SW 1271 (cell line): ENCODE measurements around the gene CCL20.

ENCODE experiments used
- DNase-seq, 2 experiments: peaks; one replicate each; lab custom pipeline; 2025; lab: John Stamatoyannopoulos, UW

Gene CCL20

DNA sequence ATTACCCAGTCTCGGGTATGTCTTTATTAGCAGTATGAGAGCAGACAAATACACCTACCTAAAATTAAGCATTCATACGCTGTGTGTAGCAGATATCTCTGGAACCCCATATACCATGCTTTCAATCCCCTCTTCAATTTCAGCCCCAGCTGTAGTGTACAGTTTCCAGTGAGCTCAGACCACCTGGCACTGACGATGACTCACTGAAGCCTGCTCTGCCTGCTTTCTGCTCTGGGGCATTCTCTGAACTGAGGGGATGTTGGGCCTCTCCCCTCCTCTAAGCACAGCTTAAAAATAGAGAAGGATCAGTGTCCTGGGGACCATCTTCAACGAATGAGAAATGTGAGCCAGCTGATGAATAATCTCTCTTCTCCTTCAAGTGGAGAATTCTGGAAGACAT is 8.7 kb upstream of the CCL20 start:
- DNase-seq, result no peak

DNA sequence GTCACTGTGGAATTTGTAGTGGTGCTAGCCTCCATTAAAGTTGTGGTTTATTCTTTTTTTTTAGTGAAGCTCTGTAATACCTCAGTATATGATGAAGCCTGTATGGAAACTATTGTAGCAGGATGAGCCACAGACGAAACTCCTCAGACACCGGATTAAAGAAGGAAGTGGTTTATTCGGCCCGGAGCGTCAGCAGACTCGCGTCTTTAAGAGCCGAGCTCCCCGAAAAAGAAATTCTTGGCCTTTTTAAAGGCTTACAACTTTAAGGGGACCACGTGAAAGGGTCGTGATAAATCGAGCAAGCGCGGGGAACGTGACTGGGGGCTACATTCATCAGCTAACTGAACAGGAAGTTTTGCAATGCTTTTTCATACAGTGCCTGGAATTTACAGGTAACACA is 8.1 kb upstream of the CCL20 start:
- DNase-seq, result no peak

DNA sequence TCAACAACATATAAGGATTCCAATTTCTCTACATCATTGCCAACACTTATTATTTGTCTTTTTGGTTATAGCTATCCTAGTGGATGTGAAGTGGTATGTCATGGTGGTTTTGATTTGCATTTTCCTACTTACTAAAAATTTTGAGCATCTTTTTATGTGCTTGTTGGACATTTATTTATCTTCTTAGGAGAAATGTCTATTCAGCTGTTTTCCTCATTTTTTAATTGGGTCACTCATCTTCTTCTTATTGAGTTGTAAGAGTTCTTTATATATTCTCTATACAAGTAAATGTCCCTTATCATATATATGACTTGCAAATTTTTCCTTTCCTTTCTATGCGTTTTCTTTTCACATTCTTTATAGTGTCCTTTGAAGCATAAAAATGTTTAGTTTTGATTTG is 4.7 kb upstream of the CCL20 start:
- DNase-seq, result no peak

DNA sequence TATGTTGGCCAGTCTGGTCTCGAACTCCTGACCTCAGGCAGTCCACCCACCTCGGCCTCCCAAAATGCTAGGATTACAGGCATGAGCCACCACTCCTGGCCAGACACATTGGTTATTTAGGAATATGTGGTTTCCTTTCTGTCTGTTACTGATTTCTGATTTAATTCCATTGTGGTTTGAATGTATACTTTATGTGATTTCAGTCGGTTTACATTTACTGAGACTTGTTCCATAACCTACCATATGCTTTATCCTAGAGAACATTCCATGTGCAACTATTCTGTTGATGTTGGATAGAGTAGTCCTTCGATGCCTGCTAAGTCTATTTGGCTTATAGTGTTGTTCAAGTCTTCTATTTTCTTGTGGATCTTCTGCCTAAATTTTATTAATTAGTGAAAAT is 1.6 kb upstream of the CCL20 start:
- no peak for DNase-seq

DNA sequence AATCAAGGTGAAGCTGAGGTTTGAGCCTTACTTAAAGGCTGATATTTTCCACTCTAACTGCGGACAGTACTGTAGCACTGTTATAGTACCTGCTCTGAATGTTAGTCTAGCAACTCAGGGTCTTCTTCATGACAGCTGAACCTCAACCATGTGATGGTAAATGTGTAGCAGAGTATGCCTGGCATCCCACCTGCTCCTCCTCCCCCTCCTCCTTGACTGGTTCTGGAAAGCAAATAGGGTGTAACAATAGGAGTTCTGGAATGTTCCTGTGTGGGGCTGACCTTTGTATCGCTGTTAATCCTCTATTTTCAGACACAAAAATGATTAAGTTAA is 447 bp upstream of the CCL20 start:
- DNase-seq, result no peak

DNA sequence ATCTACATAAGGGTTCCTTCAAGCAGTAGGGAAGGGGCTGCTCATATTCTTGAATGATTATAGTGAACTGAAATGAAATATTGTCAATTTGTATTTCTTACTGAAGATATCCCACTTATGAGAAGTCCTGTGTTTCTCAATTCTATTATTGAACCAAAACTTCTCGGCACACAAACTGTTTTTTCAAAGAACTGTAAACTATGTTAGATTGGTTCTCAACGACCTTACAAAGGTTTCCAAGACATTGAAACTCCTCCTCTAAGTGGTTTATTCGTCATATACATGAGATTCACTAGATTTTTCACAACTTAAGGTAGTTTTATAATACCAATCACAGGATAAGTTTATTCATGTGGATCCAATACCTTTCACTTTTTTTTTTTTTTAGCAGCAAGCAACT is 1.4 kb downstream of the CCL20 start:
- DNase-seq, result no peak

DNA sequence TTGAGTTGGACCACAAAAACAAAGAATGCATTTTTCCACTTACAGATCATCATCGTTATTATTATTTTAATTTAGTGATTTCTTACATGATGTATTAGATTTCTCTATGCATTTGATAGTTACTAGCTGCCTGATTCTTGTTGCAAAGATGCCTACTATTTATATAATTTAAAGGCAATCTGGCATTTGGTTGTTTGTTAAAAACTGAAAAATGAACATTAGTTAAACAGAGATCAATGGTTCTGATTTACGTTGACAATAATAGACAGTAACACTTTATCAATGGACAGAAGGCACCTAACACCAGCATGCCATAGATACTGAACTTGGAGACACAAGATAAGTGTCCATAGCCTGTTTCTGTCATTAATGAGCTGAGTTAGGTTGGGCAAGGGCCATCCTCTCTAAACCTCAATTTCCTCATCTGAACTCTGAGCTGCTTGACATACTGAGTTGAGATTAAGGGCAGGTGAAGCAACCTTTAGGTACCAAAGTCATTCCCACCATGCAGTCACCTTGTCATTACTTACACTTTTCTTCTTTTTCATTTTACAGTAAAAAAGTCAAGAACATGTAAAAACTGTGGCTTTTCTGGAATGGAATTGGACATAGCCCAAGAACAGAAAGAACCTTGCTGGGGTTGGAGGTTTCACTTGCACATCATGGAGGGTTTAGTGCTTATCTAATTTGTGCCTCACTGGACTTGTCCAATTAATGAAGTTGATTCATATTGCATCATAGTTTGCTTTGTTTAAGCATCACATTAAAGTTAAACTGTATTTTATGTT is 3.1 kb downstream of the CCL20 start:
- DNase-seq, result peak in 1 of 2 experiments; percentile 49

DNA sequence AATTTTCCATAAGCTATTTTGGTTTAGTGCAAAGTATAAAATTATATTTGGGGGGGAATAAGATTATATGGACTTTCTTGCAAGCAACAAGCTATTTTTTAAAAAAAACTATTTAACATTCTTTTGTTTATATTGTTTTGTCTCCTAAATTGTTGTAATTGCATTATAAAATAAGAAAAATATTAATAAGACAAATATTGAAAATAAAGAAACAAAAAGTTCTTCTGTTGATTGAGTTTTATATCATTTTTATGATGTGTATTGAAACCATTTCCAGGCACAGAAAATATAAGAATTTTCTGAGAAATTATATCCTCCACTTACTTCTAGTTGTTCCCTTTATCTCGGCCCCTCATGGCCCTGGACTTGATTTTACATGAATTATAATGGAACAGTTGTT is 3.7 kb downstream of the CCL20 start:
- DNase-seq, result no peak

DNA sequence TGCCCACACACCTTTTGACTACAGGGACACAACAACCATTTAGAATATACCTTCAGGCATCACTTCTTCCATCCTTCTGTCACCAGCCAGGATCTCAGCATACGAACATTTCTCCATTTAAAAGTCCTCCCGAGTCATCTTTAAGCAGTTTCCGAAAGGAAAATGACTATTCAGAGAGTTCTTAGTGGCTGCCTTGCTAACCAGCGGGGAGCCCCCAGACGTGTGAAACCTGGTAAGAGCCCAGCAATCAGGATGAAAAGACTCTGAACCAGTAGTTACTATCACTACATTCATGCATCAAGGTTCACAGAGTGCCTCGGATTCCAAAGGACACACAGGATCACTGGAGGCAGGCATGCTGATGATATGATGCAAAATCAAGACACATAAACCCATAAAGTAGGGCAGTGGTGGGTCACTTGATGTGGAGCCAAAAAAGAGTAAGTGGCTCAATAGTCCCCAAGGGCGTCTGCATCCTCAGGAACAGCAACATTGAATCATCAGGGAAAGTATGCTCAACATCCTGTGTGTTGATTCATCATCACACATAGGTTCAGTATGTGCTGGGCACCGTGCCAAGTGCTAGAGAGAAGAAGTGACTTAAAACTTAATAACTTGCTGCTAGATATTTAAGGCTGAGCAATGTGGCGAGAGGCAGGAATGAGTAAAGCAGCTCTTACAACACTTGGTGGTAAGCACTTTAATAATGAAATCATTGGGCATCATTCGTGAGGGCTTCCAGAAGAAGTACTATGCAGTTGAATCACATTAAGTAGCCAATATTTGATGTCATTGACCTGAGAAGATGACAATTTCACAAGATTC is 4.4 kb downstream of the CCL20 start:
- DNase-seq, result peak; percentile 98 to 99

DNA sequence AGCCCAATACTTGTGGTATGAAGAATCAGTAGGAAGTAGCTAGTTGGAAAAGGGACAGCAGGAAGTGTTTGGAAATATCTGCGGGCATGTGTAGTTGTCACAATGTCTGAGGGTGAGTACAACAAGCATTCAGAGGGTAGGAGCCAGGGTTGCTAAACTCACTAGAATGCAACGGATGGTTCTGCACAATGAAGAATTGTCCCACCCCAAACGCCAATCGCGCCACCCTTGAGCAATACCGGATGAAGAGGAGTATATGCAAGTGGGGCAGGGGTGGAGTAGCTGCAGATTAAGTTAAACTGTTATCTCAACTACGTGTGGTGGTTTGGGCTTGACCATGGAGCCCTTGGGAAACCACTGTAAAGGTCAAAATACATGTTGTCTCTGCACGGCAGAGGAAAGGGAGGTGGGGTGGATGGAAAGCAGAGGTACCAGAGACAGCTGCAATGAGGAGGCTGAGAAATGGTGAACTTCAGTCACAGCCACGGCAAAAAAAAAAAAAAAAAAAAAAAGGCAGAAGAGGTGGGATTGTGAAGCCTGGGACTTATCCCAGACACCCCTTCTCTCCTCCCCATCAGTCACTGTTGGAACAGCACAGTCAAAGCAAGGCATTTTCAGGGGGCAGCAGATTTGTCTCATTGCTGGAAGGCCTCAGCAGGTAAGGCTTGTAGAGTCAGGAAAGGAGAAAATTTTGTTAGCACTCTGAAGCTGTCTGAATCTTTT is 5.2 kb downstream of the CCL20 start:
- peak in 1 of 2 experiments; percentile 99 for DNase-seq

DNA sequence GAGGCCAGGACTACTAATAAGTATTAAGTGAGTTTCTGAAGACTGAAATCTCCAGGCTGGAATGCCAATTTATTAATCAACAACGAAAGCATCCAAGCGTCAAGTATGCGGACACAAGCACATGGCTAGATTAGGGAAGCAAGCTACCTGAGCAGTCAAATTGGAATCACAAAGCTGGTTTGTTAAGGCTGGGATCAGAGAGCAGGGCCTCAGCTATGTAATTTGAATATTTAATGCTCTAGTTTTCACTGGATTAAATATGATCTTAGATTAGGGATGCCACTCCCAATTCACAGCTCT is 5.7 kb downstream of the CCL20 start:
- no peak for DNase-seq

DNA sequence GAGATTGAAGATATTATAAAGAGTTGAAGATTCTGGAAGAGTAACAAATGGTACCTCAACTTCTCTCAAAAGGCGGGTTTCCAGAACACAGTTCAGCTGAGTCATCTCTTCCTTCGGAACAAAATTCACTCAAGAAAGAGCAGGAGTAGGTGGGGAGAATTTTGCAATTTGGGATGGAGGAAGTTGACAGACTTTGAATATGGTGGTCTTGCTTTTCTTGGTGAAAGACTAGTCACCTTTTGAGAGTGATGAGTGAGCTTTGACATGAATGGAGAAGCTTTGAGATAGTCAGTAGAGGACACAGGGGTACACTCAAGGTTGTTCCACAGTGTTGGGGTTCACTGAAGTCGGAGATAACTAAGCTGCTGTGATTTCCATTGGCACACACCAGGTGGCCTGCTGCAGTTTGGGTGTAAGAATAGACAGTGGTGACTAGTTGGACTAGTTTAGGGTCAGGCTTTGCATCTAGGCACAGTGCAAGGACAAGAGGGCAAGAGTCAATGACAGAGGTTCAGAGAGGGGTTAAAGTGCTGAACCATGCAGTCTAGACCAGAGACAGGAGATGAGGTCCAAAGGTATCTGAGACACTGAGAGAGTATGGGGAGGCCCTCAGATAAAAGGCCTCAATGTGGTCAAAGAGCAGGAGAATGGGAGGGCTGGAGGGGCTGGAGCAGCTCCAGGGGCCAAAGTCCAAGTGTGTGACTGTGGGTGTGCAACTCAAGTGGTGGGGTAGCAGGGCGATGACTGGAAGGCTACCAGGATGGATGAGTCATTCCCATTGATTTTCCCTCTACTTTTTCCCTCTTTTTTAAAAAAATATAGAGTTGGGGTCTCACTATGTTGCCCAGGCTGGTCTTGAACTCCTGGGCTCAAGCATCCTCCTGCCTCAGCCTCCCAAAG is 7.7 kb downstream of the CCL20 start:
- DNase-seq, result no peak

DNA sequence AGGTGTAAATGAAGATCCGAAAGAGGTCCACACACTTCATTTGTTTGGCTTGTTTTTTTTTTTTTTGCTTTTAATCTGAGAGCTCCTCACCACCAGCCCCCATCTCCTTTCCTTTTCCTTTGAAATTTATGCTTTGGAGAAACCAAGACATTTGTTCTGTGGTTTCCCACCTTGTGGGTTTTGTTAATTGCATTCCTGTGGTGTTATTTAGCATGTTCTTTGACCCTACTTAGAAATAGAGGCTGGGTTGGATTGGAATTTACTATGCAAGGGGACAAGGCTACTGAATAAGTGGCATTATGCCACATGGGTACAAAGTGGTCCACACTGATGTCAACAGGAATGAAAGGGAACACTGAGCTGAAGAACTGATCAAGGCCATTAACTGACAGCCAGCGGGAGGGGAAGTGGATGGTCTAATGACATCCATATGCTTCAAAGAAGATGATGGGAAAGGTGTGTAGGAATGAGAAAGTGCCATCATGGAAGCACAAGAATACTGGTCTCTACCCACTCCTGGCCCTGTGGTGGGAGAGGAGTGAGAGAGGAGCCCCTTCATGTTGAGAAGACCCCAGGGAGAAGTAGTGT is 8.9 kb downstream of the CCL20 start:
- no peak for DNase-seq

DNA sequence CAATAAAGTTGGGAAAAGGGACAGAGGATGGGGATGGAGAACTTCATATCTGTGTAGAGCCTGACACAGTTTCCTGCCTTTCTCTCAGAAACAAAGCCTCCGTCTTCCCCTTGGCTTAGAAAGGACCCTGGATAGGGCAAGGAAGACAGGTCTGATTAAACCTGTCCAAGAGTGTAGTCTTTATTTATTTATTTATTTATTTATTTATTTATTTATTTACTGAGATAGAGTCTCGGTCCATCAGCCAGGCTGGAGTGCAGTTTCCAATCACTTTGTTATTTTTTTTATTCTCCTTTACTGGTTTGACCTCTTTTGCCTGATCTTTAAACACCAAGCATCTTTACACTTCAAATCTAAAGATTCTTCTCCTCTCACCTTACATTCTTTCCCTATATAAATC is 10.3 kb downstream of the CCL20 start:
- DNase-seq, result no peak

DNA sequence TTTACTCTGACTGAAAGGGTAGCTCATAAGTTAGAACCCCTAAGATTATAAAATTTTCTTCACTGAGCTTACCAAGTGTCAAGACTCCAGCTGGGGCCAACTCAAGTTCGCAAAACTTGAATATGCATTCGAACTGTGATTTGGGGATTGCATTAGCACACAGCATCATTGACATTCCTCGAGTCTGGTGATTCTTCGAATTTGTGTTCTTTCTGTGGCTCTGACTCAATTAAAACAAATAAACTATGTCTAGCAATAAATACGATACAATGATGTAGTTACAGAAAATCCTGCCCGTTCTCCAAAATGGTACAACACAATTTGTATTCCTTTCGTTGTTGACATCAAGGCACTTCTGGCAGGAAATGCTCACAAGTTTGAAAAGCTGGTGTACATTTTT is 11.1 kb downstream of the CCL20 start:
- DNase-seq, result no peak

DNA sequence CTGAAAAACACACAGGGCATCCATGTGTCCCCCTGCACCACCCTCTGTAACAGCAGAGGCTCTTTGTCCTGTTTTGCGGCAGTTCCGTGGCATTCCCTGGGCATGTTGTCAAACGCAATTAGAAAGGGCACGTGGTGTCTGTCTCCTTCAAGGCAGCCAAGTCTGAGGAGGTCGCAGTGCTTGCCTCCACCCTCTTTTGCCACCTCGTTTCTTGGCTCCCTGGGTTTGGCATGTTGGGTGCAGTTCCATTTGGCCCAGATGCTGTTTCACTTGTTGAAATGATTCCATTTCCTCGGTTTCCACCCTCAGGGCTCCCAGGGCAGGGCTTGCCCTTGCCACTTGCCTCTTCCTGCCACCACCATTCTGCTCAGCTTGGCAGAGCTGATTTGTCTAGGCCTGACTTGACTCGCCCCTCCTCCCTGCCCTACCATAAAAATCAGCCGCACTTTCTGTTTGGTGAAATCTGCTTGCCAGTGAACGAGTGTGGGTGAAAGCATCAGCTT is 12.4 kb downstream of the CCL20 start:
- no peak for DNase-seq

DNA sequence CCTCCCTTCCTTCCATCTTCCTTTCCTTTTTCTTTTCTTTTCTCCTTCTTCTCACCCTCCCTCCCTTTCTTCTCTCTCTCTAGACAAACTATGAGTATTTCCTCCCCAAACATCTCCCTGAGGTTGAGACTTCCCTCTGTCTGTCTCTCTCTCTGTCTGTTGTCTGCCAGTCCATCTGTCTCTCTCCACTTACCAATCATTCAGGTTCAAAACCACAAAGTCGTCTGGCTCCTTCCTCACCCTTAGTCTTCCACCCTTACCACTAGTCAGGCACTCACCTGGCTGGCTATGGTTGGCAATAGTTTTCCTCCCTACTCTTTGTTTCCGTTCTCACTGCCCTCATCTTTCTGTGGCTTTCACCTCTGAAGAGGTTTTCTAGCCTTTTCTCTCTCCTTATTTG is 12.9 kb downstream of the CCL20 start:
- no peak for DNase-seq

DNA sequence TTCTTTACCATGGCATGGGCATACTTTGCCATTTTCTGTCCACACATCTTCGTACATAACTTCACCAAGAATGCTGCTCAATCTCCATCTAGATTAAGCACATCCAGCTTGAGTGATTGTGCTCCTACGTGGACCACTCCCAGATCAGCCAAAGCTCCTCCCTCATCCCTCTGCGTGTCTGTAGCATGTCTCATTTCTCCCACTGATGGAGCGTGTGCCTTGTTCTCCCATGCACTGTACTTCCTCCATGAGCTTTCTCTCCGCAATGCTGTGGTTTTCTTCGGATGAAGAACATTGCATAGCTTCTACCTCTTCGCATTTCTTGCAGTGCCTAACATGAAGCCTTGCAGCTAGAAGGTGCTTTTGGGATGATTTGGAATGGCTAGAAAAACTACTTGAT is 13.5 kb downstream of the CCL20 start:
- no peak for DNase-seq

DNA sequence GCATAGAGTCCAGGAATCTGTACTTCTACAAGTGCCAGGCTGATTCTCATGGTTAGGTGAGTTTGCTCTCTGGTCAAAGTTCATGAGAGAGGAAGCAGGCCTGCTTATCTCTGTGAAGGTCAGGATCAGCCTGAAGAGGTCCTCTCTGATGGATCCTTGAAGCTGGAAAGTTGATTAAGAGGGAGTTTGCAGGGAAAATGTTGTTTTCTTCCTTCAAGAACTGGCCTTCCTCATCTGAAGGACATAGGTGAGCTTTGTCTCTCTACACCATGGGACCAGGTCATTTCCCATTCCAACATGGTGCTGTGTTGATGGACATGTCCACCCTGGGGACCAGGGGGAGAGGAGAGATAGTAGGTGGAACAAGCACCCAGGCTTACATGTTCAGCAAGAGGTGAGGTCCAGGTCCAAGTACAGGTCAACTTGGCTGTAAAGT is 14.9 kb downstream of the CCL20 start:
- DNase-seq, result no peak

DNA sequence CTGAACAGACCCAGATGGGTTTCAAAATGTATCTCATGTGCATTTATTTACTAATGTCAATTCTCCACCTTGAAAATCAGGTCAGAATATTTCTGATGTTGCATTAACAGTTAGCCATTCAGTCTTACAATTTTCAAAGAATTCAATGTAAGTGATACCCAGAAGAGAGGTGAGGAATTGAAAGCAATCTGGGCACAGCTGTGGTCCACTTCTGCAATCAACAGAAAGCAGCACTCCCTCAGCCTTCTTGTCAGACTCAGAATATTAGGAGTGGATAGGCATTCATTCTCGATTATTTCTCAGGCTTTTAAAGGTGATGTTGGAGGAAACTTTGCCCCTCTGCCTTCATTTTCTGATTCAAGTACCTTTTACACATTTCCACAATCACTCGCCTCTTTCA is 15.7 kb downstream of the CCL20 start:
- DNase-seq, result no peak

DNA sequence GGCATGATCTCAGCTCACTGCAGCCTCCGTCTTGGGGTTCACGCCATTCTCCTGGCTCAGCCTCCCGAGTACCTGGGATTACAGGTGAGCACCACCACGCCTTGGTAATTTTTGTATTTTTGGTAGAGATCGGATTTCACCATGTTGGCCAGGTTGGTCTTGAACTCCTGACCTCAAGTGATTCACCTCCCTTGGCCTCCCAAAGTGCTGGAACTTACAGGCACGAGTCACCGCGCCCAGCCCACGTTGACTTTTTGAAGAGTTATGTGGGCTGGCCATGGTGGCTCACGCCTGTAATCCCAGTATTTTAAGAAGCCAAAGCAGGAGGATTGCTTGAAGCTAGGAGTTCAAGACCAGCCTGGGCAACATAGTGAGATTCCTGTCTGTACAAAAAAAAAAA is 20.8 kb downstream of the CCL20 start:
- peak in 1 of 2 experiments; percentile 16 for DNase-seq
